Hematopoietic multipotent progenitor cell treated with erythropoietin and hydrocortisone succinate and interleukin-3 and kit ligand, for 6 days (in vitro differentiated cells): ENCODE results near the gene HELZ2.

Experiments
- DNase-seq: peaks from one replicate; pipeline ENCODE4 v3.0.0-alpha.2; 2015

The HELZ2 gene

GRCh38 chr20:63549679-63550282 is 24.3 kb downstream of the HELZ2 start:
- no peak for DNase-seq

GRCh38 chr20:63549019-63549418 is 25.0 kb downstream of the HELZ2 start:
- DNase-seq = no peak

- DNase-seq = no peak
Measured at GRCh38 chr20:63548542-63548941, 25.5 kb downstream of the HELZ2 start.

- DNase-seq = no peak
Measured at GRCh38 chr20:63547725-63548480, 26.1 kb downstream of the HELZ2 start, which contains the start of gene SRMS. Gene SRMS, minus strand, starts transcription at chr20:63547749. Its CDS starts 286 bp downstream, at chr20:63547463.

- no peak for DNase-seq
Measured at GRCh38 chr20:63546956-63547724, 26.9 kb downstream of the HELZ2 start.

- DNase-seq = no peak
Measured at GRCh38 chr20:63546256-63546955, 27.6 kb downstream of the HELZ2 start.

GRCh38 chr20:63545814-63546213 is 28.2 kb downstream of the HELZ2 start:
- no peak for DNase-seq

- DNase-seq = no peak
Measured at GRCh38 chr20:63544958-63545516, 29.0 kb downstream of the HELZ2 start.

GRCh38 chr20:63544241-63544957 is 29.6 kb downstream of the HELZ2 start:
- no peak for DNase-seq

- no peak for DNase-seq
Measured at GRCh38 chr20:63543733-63544132, 30.3 kb downstream of the HELZ2 start.

GRCh38 chr20:63543131-63543530 is 30.9 kb downstream of the HELZ2 start:
- no peak for DNase-seq

- no peak for DNase-seq
Measured at GRCh38 chr20:63542696-63543095, 31.3 kb downstream of the HELZ2 start.

GRCh38 chr20:63542031-63542559 is 31.9 kb downstream of the HELZ2 start:
- DNase-seq = no peak

- no peak for DNase-seq
Measured at GRCh38 chr20:63541371-63541770, 32.7 kb downstream of the HELZ2 start.

- no peak for DNase-seq
Measured at GRCh38 chr20:63540417-63541186, 33.4 kb downstream of the HELZ2 start.

GRCh38 chr20:63539441-63540370 is 34.3 kb downstream of the HELZ2 start:
- DNase-seq = no peak

- DNase-seq = no peak
Measured at GRCh38 chr20:63539092-63539430, 35.0 kb downstream of the HELZ2 start.

GRCh38 chr20:63538204-63539091 is 35.6 kb downstream of the HELZ2 start:
- no peak for DNase-seq
